Measurements from ENCODE around the gene FOXB1.
A peak's percentile ranks its signal among the peaks of the same experiment; 100 is the strongest.

The FOXB1 gene

GRCh38 chr15:60004009-60004845, at the start of gene FOXB1:
TSS of gene FOXB1 (plus strand) at chr15:60004311. CDS start at chr15:60004964, 653 bp downstream.
- no peak for DNase-seq (ENCODE audit: low read depth in 3 of 3)

DNA sequence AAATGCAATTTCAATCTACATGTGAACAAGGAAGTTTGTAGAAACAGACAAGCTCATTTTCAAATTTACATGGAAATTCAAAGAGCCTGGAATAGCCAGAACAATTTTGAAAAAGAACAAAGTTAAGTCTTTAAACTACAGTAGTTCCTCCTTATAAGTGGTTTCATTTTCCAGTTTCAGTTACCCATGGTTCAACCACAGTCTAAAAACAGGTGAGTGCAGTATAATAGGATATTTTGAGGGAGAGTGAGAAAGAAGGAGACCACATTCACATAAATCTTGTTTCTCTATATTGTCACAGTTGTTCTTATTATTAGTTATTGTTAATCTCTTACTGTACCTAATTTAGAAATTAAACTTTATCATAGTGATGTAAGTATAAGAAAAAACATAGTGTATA, 45.8 kb upstream of the FOXB1 start:
- DNase-seq (ENCODE audit: low read depth in 3 of 3) = no peak

DNA sequence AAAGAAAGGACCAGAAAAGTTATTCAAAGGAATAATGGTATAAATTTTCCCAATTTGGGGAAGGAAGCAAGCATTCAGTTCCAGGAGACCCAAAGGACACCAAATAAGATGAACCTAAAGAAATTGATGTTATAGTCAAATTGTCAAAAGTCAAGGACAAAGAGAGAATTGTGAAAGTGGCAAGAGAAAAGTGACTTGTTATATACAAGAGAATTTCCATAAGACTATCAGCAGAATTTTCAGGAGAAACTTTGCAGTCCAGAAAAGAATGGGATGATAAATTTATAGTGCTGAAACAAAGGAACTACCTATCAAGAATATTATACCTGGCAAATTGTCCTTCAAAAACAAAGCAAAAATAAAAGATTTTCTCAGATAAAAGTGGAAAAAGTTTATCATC, 43.8 kb upstream of the FOXB1 start:
- no peak for DNase-seq (ENCODE audit: low read depth in 3 of 3)

- no peak for DNase-seq (ENCODE audit: low read depth in 3 of 3)
These were observed 40.8 kb upstream of the FOXB1 start for GRCh38 chr15:59963322-59963721.

DNA sequence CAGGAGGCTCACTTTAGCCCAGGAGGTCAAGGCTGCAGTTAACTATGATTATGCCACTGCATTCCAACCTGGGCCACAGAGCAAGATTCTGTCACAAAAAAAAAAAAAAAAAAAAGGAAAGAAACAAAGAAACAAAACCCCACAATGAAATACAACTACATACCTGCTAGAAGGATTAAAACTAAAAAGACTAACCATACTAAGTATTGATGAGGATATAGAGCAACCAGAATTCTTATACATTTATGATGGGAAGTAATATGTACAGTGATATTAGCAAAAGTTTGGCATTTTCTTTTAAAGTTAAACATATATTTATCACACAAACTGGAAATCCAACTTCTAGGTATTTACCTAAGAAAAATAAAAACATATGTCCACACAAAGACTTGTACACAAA, 40.2 kb upstream of the FOXB1 start:
- DNase-seq (ENCODE audit: low read depth in 3 of 3) = no peak

GRCh38 chr15:59965741-59966140, 38.4 kb upstream of the FOXB1 start:
- DNase-seq (ENCODE audit: low read depth in 3 of 3) = no peak

GRCh38 chr15:59966262-59966661, 37.8 kb upstream of the FOXB1 start:
- DNase-seq (ENCODE audit: low read depth in 3 of 3) = no peak

DNA sequence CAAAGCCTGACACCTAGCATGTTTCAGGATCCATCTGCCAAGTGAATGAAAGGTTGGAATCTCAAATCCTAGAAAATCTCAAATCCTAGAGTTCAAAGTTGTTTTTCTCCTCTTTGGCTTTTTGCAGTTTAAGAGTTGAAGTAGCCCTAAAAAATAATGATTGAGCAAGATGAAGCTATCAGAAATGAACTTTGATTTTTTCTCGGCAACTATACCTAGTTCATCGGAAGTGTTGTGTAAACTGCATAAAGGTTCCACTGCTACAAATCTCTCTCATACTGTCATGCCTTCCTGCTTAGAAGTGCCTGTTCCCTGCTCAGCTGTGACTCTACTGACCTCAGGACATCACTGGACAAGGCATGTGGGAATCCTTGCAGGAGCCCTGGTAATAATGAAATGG, 35.8 kb upstream of the FOXB1 start:
- no peak for DNase-seq (ENCODE audit: low read depth in 3 of 3)

- DNase-seq (ENCODE audit: low read depth in 3 of 3) = no peak
These were observed 31.9 kb upstream of the FOXB1 start for GRCh38 chr15:59972241-59972640.

DNA sequence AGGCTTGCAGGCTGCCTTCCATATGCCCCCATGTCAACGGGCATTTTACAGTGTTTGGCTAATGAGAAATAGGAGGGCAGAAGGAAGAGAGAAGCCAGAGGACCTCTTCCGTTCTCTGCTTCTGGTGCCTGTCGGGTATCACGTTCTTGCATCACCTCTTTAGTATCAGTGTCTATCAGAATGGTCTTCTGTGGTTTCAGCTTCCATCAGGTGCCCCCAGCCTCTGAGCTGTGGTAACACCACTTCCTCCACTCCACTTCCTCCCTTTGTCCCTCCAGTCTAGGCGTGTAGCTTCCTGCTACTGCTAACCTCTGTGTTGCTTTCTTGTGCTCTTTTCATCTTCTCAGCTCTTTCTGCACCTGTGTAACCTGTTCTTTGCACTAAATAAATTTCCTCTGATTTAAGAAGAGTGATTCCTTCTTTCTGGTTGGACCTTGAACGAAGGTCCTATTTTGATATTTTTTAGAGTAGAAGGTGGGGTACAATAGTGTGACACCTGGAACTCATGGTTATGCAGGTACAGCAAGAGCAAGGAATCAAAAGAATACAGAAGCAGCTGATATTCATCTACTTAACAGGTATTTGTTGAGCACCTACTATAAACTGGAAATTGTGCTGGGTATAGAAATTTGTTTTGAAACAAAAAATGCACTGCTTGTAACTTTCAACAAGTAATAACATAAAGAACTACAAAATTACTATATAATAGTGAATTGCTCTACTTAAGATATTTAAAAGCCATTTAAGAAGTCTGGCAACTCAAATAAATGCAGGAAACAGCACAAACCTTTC, 27.4 kb upstream of the FOXB1 start:
- peak in 1 of 3 experiments; percentile 15 for DNase-seq (ENCODE audit: low read depth in 3 of 3)

DNA sequence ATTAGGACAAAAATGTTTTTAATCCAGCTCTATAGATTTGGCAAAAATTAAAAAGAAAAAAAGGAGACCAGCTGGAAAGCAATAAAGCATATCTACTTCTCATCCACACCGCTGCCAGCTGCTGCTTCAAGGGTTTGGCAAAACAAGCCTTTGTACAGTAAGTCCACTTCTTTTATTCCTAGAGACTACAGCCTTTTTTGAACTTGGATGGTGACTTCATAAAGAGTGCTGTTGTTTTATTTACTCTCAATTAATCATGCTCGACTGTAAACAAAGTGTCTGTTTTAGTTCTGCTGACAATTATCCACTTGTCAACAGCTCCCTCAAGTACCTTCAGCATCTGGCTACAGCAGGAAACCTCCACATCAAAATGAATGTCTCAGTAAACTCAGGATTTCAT, 12.3 kb upstream of the FOXB1 start:
- no peak for DNase-seq (ENCODE audit: low read depth in 3 of 3)

- no peak for DNase-seq (ENCODE audit: low read depth in 3 of 3)
These were observed 10.9 kb upstream of the FOXB1 start for GRCh38 chr15:59993041-59993750.

DNA sequence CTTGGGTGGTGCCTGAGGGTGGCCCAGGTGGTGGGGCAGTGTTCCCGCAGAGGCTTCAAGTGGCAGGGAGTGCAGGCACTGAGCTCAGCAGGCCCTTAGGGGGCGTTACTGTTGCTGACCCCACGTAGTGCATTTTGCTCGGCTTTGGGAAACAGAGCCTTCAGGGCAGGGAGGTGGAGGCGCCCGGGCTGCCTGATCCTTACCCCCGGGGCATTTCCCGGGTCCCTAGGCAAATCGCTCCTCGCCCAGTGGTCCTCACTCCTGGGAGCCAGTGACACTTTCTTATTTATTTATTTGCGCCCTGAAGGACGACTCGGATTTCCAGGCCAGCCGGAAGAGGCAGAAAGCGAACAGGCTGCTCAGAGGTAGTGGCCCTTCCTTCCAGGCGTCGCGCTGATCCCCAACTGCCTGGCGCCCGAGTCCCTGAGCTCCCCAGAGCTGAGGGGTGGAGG, 10.1 kb upstream of the FOXB1 start:
- DNase-seq (ENCODE audit: low read depth in 3 of 3) = no peak

DNA sequence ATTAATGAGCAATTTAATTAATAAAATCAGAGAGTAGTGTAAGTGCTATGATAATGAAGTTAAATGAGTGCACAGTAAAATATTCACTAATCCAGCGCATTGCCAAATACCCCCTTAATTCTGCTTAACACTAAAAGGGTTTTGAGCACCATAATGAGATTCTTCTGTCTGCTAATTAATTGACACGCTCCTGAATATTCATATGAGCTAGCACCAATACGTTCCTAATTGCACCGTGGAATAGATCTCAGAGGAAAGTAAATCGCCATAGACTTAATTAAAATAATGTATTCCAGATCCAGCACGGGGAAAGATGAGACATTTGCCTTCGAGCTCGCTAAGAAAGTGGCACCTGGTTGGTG, 9.6 kb upstream of the FOXB1 start:
- no peak for DNase-seq (ENCODE audit: low read depth in 3 of 3)

GRCh38 chr15:59994888-59995557, 9.1 kb upstream of the FOXB1 start:
- no peak for DNase-seq (ENCODE audit: low read depth in 3 of 3)

- DNase-seq (ENCODE audit: low read depth in 3 of 3) = no peak
These were observed 8.4 kb upstream of the FOXB1 start for GRCh38 chr15:59995568-59996297.

DNA sequence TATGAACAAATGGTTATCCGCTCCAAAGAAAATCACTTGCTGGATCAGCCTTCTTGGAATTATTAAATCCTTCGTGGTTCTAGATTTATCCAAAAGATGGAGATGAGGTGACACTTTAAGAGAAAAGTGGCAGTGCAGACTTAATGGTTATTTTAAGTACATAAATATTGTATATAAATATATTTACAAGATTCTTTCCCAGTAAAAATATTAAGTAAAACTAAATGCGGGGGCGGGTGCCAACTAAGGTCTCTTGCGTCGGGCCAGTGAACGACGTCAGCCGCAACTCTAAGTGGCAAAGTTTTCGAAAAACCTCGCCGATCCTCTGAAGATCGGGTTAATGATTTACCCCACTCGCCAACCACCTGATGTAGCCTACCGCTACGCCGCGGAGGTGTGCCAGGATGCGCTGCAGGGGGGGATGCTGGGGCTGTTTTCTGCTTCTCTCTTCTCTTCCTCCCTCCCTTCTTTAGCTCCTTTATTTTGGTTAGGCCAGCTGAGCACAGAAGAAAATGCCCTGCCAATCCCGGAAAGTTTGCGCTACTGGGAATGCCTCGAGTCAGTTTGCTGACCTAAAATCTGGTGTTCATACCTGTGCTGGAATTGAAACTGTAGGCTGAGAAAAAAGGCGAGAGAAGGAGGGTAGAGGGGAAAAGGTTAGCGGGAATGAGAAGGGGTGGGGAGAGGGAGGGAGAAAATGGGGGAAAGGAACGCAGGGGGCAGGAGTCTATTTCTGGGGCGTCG, 7.6 kb upstream of the FOXB1 start:
- DNase-seq (ENCODE audit: low read depth in 3 of 3) = no peak

DNA sequence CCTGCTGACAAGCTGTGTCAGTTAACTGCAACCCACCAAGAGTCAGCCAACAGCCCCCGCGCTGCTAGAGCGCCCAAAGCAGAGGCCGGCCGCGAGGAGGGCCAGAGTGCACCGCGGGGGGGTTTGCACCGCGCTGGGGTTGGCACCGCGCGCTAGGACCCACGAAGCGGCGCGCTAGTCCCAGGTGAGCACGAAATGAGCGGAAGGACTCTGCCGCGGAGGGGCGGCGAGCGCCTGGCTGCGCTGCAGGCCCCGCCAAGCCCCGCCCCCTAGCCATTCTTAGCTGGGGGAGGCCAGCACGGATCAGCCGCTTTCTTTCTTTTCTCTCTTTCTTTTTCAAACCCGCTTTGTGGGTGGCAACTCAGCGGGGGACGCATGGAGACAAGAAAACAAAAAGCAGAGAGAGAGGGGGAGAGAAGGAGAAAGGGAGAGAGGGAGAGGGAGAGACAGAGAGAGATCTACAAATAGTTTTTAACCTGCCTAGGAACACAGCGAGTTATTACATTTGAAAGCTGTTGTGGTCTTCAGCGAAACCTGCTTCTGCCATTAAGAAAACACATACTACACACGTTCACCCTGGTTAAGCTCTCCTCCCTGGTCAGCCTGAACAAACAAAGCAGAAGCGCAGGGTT, 6.9 kb upstream of the FOXB1 start:
- DNase-seq (ENCODE audit: low read depth in 3 of 3) = no peak

DNA sequence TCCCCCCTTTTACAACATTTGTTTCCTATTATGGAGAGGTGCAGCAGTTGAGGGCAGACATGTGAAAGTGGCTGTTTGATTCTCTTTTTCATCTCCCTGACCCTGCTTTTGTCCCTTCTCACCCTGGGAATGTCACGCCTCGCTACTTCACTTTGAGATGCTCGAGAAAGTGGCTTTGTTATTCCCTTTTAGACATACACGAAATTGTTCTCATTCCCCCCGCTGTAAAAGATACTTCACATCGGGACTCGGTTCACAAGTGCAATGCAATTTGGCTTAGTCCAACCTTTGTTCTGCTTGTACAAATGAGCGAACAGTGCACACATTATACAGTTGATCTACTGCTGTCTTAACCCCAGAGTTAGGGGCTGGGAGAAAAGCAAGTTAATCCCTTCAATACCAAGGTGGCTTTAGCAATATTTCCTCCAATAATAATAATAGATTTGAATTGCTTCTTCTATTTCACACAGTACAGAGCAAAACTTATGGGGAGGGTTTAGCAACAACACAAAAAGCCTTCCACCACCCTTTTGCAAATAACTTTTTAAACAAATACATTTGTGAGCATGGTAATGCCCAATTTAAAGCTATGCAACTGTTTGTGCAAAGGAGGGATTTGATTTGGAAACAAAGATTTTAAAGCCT, 5.7 kb upstream of the FOXB1 start:
- no peak for DNase-seq (ENCODE audit: low read depth in 3 of 3)
